SHP77 treated with DMSO at 0.1 percent for 48 hours (cell line): ENCODE results near the gene ARHGAP6.

Experiments used
- DNase-seq: peaks from one replicate; lab custom pipeline; 2025; lab: John Stamatoyannopoulos, UW

ARHGAP6 gene

GRCh38 chrX:11461201-11462001 lies 204.3 kb downstream of the ARHGAP6 start:
- no peak for DNase-seq

GRCh38 chrX:11460347-11460746 lies 205.4 kb downstream of the ARHGAP6 start:
- DNase-seq, result no peak

GRCh38 chrX:11458170-11458569 lies 207.6 kb downstream of the ARHGAP6 start:
- DNase-seq, result no peak

DNA sequence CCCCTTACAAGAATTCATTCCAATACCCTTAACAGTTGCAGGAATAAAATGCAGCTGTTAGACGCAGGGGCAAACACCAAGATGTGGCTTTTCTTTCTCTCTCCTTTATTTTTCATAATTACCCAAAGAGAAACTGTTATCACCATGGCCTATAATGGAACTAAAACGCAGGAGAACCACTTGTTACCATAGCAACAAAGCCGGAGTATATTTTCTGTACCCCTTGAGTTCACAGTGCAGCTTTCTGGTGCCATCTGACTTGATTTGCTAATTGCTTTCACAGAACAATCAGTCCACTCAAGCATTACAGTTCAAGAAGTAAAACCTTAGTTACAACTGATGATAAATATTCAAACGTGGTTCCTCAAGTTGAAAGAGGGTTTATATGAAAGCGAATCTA lies 214.6 kb downstream of the ARHGAP6 start:
- DNase-seq, result no peak

DNA sequence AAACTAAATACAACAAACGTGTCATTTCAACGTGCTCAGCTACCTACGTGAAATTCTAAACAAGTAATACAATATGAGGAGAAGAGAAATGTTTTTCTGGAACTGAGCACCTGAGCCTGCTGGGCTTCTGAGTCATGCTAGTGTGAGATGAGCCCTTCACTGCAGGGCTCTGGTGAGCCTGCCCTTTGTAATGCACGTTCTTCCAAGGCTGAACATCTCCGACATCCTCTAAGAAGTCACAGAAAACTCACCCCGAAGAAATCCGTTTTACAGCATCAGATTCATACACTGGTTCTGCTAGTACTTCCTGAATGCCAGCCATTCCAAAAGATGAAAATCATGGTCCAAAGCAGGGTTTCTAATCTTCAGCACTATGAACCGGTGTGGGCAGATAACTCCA lies 215.4 kb downstream of the ARHGAP6 start:
- DNase-seq, result no peak

DNA sequence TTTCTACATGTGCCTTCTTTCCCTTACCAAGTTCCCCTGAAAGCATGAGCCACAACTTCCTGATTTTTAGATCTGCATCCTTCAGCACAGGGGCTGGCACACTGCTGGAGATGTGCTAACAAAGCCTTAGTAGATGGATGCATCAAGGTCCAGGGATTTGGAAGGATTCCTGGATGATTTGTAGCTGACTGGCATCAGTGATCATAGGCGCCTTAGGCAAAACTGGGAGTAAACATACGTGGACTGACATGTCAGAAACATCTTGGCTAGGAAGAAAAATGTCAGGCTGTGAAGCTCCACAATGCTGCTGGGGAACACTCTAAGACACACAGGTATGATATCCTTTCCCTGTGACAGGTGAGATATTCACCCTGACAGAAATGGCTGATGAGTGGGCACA lies 216.1 kb downstream of the ARHGAP6 start:
- no peak for DNase-seq

GRCh38 chrX:11447418-11447817 lies 218.3 kb downstream of the ARHGAP6 start:
- no peak for DNase-seq

GRCh38 chrX:11446949-11447348 lies 218.8 kb downstream of the ARHGAP6 start:
- DNase-seq, result no peak

DNA sequence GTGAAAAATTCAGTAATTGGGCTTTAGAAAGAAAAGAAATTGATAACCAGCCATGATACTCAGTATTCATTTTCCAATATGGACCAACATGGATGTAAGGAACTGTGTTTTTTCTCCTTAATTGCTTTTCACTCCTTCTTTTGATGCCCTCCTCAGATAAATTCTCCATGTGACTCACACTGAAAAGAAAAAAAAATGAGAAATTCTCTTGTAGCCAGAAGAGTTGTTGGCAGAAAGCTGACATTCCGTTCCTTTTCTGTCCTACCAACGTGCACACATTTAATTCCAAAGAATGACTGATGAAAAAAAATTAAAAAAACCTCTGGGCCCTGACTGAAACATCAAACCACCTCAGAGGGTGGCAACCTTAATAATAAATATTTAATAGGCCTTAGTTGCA lies 219.4 kb downstream of the ARHGAP6 start:
- no peak for DNase-seq

- no peak for DNase-seq
Observed at GRCh38 chrX:11445540-11445939, 220.2 kb downstream of the ARHGAP6 start.

- no peak for DNase-seq
Observed at GRCh38 chrX:11444052-11444451, 221.7 kb downstream of the ARHGAP6 start.

DNA sequence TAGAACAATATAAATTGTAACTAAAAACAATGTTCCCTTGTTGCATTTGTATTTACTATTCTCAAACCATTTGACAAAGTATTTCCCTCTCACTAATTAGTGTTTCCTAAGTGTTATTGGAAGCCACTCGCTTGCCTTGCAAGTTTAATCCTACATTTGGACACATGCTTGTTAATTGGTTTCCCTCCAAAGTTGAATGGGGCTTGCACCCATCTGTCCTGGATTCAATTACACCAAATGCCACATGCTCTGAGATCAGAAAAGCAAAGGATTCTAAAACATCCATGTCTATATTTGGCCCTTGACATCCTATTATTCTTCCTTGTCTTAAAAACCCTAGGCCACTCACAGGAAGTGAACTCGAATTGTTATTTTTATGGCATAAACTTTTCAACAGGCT lies 225.9 kb downstream of the ARHGAP6 start:
- no peak for DNase-seq

GRCh38 chrX:11438767-11439166 lies 227.0 kb downstream of the ARHGAP6 start:
- DNase-seq, result no peak

DNA sequence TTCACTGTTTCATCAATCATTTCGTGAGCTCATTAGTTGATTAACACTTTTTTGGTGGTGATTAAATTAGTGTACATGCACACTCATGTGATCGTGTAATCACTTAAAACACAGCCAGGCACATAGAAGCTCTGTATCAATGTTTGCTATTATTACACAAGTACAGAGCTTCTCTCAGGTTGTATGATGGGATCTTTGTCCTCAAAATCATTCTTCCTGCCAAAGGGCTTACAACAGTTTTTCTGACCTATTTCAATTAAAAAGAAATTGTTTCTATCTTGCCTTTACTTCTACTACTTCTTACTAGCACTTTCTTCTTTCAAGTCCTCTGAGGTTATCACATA lies 227.4 kb downstream of the ARHGAP6 start:
- no peak for DNase-seq

GRCh38 chrX:11437642-11438379 lies 227.9 kb downstream of the ARHGAP6 start:
- no peak for DNase-seq

DNA sequence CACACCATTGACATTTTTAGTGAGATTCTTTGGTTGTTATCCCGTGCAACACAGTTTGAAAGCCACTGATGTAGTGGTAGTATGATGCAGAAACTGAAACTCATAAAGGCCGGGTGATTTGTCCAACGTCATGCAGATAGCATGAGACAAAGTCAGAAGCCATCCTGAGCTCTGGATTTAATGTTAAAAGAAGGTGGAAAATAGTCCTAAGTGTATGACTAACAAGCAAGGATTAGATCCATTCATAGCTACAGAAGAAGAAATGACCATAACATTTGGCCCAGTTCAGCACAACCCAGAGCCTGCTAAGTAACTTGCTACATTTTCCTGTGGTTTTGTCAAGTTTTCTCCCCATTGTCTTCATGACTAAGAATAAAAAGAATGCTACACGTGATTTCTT lies 230.2 kb downstream of the ARHGAP6 start:
- no peak for DNase-seq

DNA sequence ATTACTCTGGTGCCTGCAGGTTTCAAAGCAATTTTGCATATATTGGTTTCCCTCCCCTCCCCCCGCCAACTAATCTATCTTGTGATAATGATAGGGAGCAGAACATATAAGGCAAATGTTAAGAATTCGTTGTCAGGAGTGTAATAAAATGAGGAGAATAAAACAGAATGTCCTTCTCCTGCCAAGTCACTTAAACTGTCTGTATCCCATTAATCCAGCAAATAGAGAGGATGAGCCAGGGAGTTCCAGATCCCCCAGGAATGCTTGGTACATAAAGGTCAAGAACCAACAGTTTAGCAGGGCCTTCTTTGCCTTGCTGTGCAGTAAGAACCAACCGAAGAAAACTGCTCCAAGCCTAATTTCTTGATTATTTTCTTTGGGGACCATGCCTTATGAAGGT lies 231.1 kb downstream of the ARHGAP6 start:
- DNase-seq, result no peak

DNA sequence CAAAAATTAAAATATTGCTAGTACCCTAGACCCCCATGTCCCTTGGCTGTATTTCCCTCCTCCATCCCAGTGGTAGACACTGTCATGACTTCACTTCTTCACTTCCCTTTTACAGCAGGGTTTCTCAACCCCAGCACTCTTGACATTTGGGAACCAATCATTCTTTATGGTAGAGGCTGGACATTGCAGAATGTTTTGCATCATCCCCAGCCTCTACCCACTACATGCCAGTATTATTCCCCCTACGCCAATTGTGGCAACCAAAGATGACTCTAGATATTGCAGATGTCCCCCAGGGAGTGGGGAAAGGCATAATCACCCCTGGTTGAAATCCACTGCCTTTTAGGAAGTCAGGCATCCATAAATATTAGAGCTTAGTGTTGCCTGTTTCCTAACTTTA lies 233.9 kb downstream of the ARHGAP6 start:
- no peak for DNase-seq

GRCh38 chrX:11430271-11430670 lies 235.4 kb downstream of the ARHGAP6 start:
- DNase-seq, result no peak

DNA sequence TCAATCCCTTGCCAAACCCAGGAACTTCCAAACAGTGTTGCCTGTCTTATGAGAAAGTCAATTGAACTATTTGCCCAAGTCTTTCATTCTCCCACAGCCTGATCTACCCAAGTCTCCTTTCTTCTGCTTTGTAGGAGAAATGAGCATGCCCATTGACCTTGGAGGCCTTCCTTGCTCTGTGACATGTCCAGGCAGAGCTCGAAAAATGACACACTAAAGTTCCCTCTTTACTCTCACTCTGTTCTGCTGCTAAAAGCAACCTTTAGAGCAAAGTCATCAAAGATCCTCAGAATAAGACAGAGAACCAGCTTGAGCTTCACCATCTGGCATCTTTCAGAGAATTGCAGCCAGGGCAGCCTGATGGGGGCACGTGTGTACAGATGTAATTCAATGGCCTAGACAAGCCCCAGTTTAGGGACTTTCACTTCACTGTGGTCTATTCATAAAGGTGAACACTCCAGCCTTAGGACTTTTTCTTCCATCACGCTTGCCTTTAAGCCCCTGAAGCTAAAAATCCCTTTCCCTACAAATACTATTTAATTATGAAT lies 236.1 kb downstream of the ARHGAP6 start:
- DNase-seq, result no peak

DNA sequence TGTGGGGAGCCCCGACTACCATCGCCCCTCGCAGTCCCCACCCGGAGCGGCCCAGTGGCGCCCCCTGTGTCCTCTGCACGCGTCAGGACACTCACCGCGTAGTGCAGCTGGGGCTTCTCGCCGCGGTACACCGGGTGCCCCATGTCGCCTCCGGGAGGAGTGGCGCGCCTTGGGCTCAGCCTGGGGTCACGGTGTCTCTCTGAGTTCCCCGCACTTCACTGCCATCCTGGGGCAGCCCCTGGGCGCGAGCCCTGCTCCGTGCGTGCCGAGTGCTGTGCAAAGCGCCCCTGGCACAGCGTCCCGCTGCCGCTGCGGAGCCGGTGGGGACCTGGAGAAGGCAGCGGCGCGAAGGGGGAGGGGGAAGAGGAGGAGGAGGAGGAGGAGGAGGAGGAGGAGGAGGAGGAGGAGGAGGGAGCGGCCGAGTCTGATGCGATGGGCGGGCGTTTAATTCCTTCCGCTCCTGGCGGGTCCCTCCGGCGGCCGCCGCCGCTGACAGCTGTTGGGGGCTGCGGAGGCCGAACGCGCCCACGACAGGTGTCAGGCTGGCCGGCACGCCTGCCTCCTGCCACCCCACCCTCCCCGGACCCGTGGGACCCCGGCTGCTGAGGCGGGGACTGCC lies 238.2 kb downstream of the ARHGAP6 start:
- DNase-seq, result no peak

GRCh38 chrX:11426712-11427452 lies 238.8 kb downstream of the ARHGAP6 start:
- DNase-seq, result no peak
